A673 (cell line): ENCODE results near the gene KANK3. TPM values are rescaled to one million over a fixed set of nuclear protein-coding genes. Genes with fewer than 3 reads are reported as not detected.
A peak's percentile ranks its signal among the peaks of the same experiment; 100 is the strongest.
"Not testable (repeated sequence)": the region's sequence is repeated elsewhere in the genome, so short reads cannot be mapped to it uniquely, and the experiment has no call there.

Source experiments
- BruUV-seq: library from RNA; stranded (reverse); fragments of 400-500 nt; replicated peaks from 2 replicates; lab custom pipeline; 2021; lab: Mats Ljungman, UMichigan
- CTCF ChIA-PET: fragments of 300-600 bp; sonication (Branson Sonifier 250); formaldehyde crosslinking; loops from one replicate; lab custom pipeline; 2022; ENCODE audit warnings: antibody characterized with exemption; lab: Charles Lee
- POLR2A ChIA-PET: fragments of 300-600 bp; sonication (Branson Sonifier 250); formaldehyde crosslinking; loops from one replicate; lab custom pipeline; 2022; ENCODE audit warnings: antibody characterized with exemption; ENCODE audit not compliant: low non-redundant PET; lab: Charles Lee
- DNase-seq: peaks from one replicate; pipeline ENCODE4 v3.0.0-alpha.2; 2015; ENCODE audit warnings: low spot score
- H3K27ac ChIP-seq: fragments of 200-600 bp; sonication (generic); 2 replicates; pipeline ENCODE4 v1.5.1; 2016; ENCODE audit warnings: mixed run types, low read depth, mild to moderate bottlenecking, mixed read lengths, antibody characterized with exemption, low read length; ENCODE audit not compliant: poor library complexity, severe bottlenecking
- H3K27me3 ChIP-seq: fragments of 200-600 bp; sonication (generic); replicated peaks from 2 replicates; pipeline ENCODE4 v1.6.1; 2017; ENCODE audit warnings: mixed run types, low read depth, mild to moderate bottlenecking, mixed read lengths, antibody characterized with exemption, low read length; ENCODE audit not compliant: insufficient read depth, poor library complexity
- H3K36me3 ChIP-seq: fragments of 200-600 bp; sonication (generic); 2 replicates; pipeline ENCODE4 v1.6.1; 2016; ENCODE audit warnings: mixed run types, mild to moderate bottlenecking, mixed read lengths, antibody characterized with exemption, low read length; ENCODE audit not compliant: insufficient read depth, poor library complexity, severe bottlenecking
- H3K4me1 ChIP-seq: fragments of 200-600 bp; sonication (generic); 2 replicates; pipeline ENCODE4 v1.6.1; 2017; ENCODE audit warnings: mixed run types, mild to moderate bottlenecking, mixed read lengths, antibody characterized with exemption, low read length; ENCODE audit not compliant: insufficient read depth, poor library complexity, severe bottlenecking
- H3K4me3 ChIP-seq: fragments of 200-600 bp; sonication (generic); 2 replicates; pipeline ENCODE4 v1.5.1; 2016; ENCODE audit warnings: low read depth, mixed run types, mild to moderate bottlenecking, mixed read lengths, low read length; ENCODE audit not compliant: poor library complexity, severe bottlenecking
- H3K9me3 ChIP-seq: fragments of 200-600 bp; sonication (generic); 2 replicates; pipeline ENCODE4 v1.6.1; 2016; ENCODE audit warnings: mixed run types, low read depth, mild to moderate bottlenecking, mixed read lengths, antibody characterized with exemption, low read length; ENCODE audit not compliant: poor library complexity, severe bottlenecking
- EZH2 ChIP-seq: fragments of 200-600 bp; sonication (generic); IDR thresholded peaks from 2 replicates; pipeline ENCODE4 v1.6.1; 2017; ENCODE audit warnings: borderline replicate concordance, low read depth, mild to moderate bottlenecking, mixed read lengths, antibody characterized with exemption, low read length; ENCODE audit not compliant: poor library complexity, severe bottlenecking
- intact Hi-C: fragments of 100-400 bp; cut with micrococcal nuclease; formaldehyde crosslinking; loops from one replicate; pipeline ENCODE4 v1.10.0; 2022; ENCODE audit not compliant: unreplicated experiment
- total RNA-seq: library from RNA; stranded (reverse); gene quantifications from 2 replicates; pipeline ENCODE4 v1.2.3, GENCODE V29; 2021
- TF ChIP-seq, protein P1 (sequence below): fragments of 300-800, 200-600 bp; sonication (generic); conservative IDR thresholded peaks from 2 replicates; pipeline ENCODE4 v1.5.1; 2017; ENCODE audit warnings: low read depth, mild to moderate bottlenecking, antibody characterized with exemption, low read length, moderate library complexity, mixed read lengths

The KANK3 gene
- total RNA-seq, 1 experiment from 2014 or later = 0.73 TPM

DNA sequence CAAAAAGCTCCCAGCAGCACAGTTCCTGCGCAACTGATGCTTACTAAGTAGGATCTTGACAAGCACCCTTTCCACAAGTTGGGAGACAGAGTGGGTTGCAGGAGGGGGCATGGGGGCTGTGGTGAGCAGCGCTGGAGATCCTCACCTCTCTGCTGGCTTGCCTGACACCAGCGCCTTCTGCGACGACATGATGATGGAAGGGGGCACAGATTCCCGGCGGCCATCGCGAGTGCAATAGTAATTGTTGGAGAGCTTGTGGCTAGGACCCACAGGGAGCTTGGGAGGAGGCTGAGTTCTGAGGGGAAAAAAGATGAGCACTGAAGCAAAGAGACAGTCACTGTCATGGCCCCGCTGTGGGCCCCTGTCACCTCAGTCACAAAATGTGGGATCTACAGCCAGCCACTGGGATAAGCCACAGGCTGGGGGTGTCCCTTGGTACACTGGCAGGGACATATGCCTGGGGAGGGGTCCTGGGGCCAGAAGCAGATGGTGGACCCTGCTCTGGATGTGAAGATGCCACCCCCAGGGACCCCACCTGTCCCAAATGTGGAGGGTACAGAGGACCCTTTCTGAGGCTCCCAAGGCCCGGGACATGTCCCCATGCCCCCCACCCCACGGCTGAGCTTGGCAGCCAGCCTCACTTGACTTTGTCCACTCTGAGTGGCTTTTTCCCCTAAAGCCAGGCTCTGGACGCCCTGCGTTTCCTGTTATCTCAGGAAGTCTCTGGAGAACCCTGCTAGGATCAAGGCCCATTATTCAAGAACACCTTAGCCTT lies 26.5 kb downstream of the KANK3 start:
- H3K36me3 ChIP-seq = peaks cover 18% of the 10 kb centered on the region
- H3K4me3 ChIP-seq = no peak overlapping the region
- no peaks in the 10 kb centered on the region for H3K27me3 ChIP-seq
- H3K4me1 ChIP-seq = peaks cover 19% of the 10 kb centered on the region
- no peaks in the 10 kb centered on the region for H3K9me3 ChIP-seq
- H3K27ac ChIP-seq = no peak overlapping the region
- ChIA-PET CTCF (no interaction called here), POLR2A (no interaction called here)
- DNase-seq = no peak
- no peak for TF ChIP-seq EZH2
- TF ChIP-seq, protein P1, sequence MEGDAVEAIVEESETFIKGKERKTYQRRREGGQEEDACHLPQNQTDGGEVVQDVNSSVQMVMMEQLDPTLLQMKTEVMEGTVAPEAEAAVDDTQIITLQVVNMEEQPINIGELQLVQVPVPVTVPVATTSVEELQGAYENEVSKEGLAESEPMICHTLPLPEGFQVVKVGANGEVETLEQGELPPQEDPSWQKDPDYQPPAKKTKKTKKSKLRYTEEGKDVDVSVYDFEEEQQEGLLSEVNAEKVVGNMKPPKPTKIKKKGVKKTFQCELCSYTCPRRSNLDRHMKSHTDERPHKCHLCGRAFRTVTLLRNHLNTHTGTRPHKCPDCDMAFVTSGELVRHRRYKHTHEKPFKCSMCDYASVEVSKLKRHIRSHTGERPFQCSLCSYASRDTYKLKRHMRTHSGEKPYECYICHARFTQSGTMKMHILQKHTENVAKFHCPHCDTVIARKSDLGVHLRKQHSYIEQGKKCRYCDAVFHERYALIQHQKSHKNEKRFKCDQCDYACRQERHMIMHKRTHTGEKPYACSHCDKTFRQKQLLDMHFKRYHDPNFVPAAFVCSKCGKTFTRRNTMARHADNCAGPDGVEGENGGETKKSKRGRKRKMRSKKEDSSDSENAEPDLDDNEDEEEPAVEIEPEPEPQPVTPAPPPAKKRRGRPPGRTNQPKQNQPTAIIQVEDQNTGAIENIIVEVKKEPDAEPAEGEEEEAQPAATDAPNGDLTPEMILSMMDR = no peak
- BruUV-seq = no TSS peak
- intact Hi-C loops = no loop called here

GRCh38 chr19:8314981-8315640 lies 28.0 kb downstream of the KANK3 start:
- BruUV-seq, H3K27me3 ChIP-seq, intact Hi-C loops, H3K9me3 ChIP-seq, POLR2A ChIA-PET, H3K4me3 ChIP-seq, DNase-seq, H3K27ac ChIP-seq: not testable (repeated sequence)
- Histone ChIP-seq H3K36me3 (peaks cover 18% of the 10 kb centered on the region), H3K4me1 (peaks cover 14% of the 10 kb centered on the region)
- CTCF ChIA-PET = interaction anchor here (0.6 kb wide), 1 partner anchor 371 kb away, joined by 7 read pairs; no protein-coding TSS in a partner anchor

- POLR2A ChIA-PET = no interaction called here
- intact Hi-C loops = no loop called here
Measured at GRCh38 chr19:8311461-8312260, 31.4 kb downstream of the KANK3 start.

More at GRCh38 chr19:8311461-8312260, 31.4 kb downstream of the KANK3 start:
- no peaks in the 10 kb centered on the region for H3K27me3 ChIP-seq
- no peak overlapping the region for H3K27ac ChIP-seq
- TF ChIP-seq, protein P1 = no peak
- TF ChIP-seq EZH2 = no peak
- H3K4me3 ChIP-seq = no peak overlapping the region
- H3K36me3 ChIP-seq = peaks cover 19% of the 10 kb centered on the region
- DNase-seq = peak; percentile 52
- H3K4me1 ChIP-seq = peaks cover 19% of the 10 kb centered on the region
- BruUV-seq = no TSS peak
- CTCF ChIA-PET = no interaction called here
- no peaks in the 10 kb centered on the region for H3K9me3 ChIP-seq
